HCT116 (cell line): Measurements from ENCODE around the gene UBL4B. TPM values are rescaled to one million over a fixed set of nuclear protein-coding genes. Genes with fewer than 3 reads are reported as not detected.

ENCODE experiments used
- ATAC-seq: fragments of 200-7000 bp; cut with Tn5 transposase; 2 replicates; pipeline ENCODE4 v1.9.1; 2020; ENCODE audit warnings: mild to moderate bottlenecking, moderate library complexity
- BruUV-seq: library from RNA; stranded (reverse); fragments of 400-500 nt; replicated peaks from 2 replicates; lab custom pipeline; 2021; lab: Mats Ljungman, UMichigan
- CTCF ChIA-PET: fragments of 300-600 bp; sonication (Branson Sonifier 250); formaldehyde crosslinking; loops from one replicate; lab custom pipeline; 2021; ENCODE audit warnings: antibody characterized with exemption; lab: Charles Lee
- POLR2A ChIA-PET: fragments of 300-600, 350-600 bp; sonication (Branson Sonifier 250); formaldehyde crosslinking; loops from one replicate; lab custom pipeline; 2021; ENCODE audit warnings: antibody characterized with exemption; lab: Charles Lee
- RAD21 ChIA-PET, 2 experiments: fragments of 300-600 bp; sonication (Branson Sonifier 250); formaldehyde crosslinking; loops; one replicate each; lab custom pipeline; 2023; ENCODE audit warnings: low total read pairs in 2 of 2; ENCODE audit not compliant: uncharacterized antibody in 2 of 2, unreplicated experiment in 2 of 2, low non-redundant PET in 1 of 2; lab: Charles Lee
- DNase-seq: peaks from one replicate; pipeline ENCODE4 v3.0.0-alpha.2; 2010; ENCODE audit warnings: low read depth, low spot score
- H2AFZ ChIP-seq: fragments of 200-600 bp; shearing (Covaris generic), sonication (generic); 2 replicates; pipeline ENCODE4 v1.6.1; 2017; ENCODE audit warnings: low read depth, mixed run types, mixed read lengths, antibody characterized with exemption, low read length; ENCODE audit not compliant: poor library complexity, severe bottlenecking
- H3K27ac ChIP-seq: 2 replicates; pipeline ENCODE4 v1.5.1; 2012; ENCODE audit warnings: low read depth, low read length
- H3K27me3 ChIP-seq: fragments of 200-600 bp; sonication (generic); 2 replicates; pipeline ENCODE4 v1.6.1; 2016; ENCODE audit warnings: mixed run types, low read length, mixed read lengths; ENCODE audit not compliant: insufficient read depth
- H3K36me3 ChIP-seq, 2 experiments: fragments of 200-500 bp in 1 of 2; fragments of 200-600 bp in 1 of 2; sonication (Bioruptor generic) in 1 of 2; sonication (generic) in 1 of 2; 2 replicates each; pipeline versions ENCODE4 v1.5.1 to v1.6.1; 2014 to 2016; ENCODE audit warnings: low read length in 2 of 2, inconsistent platforms in 1 of 2, mixed read lengths in 1 of 2, mixed run types in 1 of 2; ENCODE audit not compliant: insufficient read depth in 2 of 2, control insufficient read depth in 1 of 2
- H3K4me1 ChIP-seq, 2 experiments: fragments of 200-600 bp in 1 of 2; sonication (generic) in 1 of 2; 2 replicates each; pipeline versions ENCODE4 v1.5.1 to v1.6.1; 2012 to 2017; ENCODE audit warnings: low read length in 2 of 2, inconsistent platforms in 1 of 2, mild to moderate bottlenecking in 1 of 2, mixed read lengths in 1 of 2, mixed run types in 1 of 2, moderate library complexity in 1 of 2; ENCODE audit not compliant: insufficient read depth in 2 of 2, control insufficient read depth in 1 of 2
- H3K4me2 ChIP-seq: fragments of 200-600 bp; sonication (generic); 2 replicates; pipeline ENCODE4 v1.6.1; 2017; ENCODE audit warnings: mixed run types, low read length, mixed read lengths
- H3K4me3 ChIP-seq, 2 experiments: fragments of 200-600 bp in 1 of 2; sonication (generic) in 1 of 2; replicated peaks in 1 of 2; 2 replicates each; pipeline ENCODE4 v1.5.1; 2011 to 2016; ENCODE audit warnings: low read length in 2 of 2, control low read depth in 1 of 2, low read depth in 1 of 2, mild to moderate bottlenecking in 1 of 2, mixed read lengths in 1 of 2, mixed run types in 1 of 2
- H3K79me2 ChIP-seq: fragments of 200-600 bp; sonication (generic); 2 replicates; pipeline ENCODE4 v1.6.1; 2017; ENCODE audit warnings: mild to moderate bottlenecking, mixed run types, low read length, moderate library complexity, mixed read lengths; ENCODE audit not compliant: insufficient read depth
- H3K9ac ChIP-seq: fragments of 200-600 bp; sonication (generic); 2 replicates; pipeline ENCODE4 v1.6.1; 2016; ENCODE audit warnings: low read length, mixed read lengths
- H3K9me2 ChIP-seq: fragments of 200-600 bp; sonication (generic), shearing (Covaris generic); 2 replicates; pipeline ENCODE4 v1.6.1; 2017; ENCODE audit warnings: mixed run types, mild to moderate bottlenecking, moderate library complexity; ENCODE audit not compliant: insufficient read depth
- H3K9me3 ChIP-seq, 2 experiments: fragments of 200-500 bp in 1 of 2; fragments of 200-600 bp in 1 of 2; sonication (Bioruptor generic) in 1 of 2; sonication (generic) in 1 of 2; 2 replicates each; pipeline ENCODE4 v1.6.1; 2014 to 2017; ENCODE audit warnings: low read length in 2 of 2, mixed read lengths in 2 of 2, inconsistent platforms in 1 of 2, low read depth in 1 of 2, mild to moderate bottlenecking in 1 of 2, mixed run types in 1 of 2, moderate library complexity in 1 of 2; ENCODE audit not compliant: control insufficient read depth in 1 of 2, insufficient read depth in 1 of 2
- H4K20me1 ChIP-seq: fragments of 200-600 bp; sonication (generic), shearing (Covaris generic); 2 replicates; pipeline ENCODE4 v1.6.1; 2017; ENCODE audit warnings: mixed run types, mild to moderate bottlenecking, moderate library complexity; ENCODE audit not compliant: insufficient read depth
- ATF3 ChIP-seq: IDR thresholded peaks from 2 replicates; pipeline ENCODE4 v1.6.1; 2012
- EZH2 ChIP-seq: fragments of 200-600 bp; sonication (generic); IDR thresholded peaks from 2 replicates; pipeline ENCODE4 v1.6.1; 2017; ENCODE audit warnings: antibody characterized with exemption, mixed run types
- REST ChIP-seq: IDR thresholded peaks from 2 replicates; pipeline ENCODE4 v1.6.1; 2012; ENCODE audit warnings: low read depth
- ZBTB33 ChIP-seq: IDR thresholded peaks from 2 replicates; pipeline ENCODE4 v1.6.1; 2011; ENCODE audit warnings: mild to moderate bottlenecking, low read length, moderate library complexity; ENCODE audit not compliant: insufficient replicate concordance; ENCODE audit errors: extremely low read depth
- ZNF274 ChIP-seq: fragments of 200-500 bp; sonication (Bioruptor generic); IDR thresholded peaks from 2 replicates; pipeline ENCODE4 v1.6.1; 2014; ENCODE audit warnings: mild to moderate bottlenecking, low read depth, low read length, inconsistent platforms
- intact Hi-C: fragments of 100-400 bp; cut with micrococcal nuclease; formaldehyde crosslinking; loops from 2 replicates; pipeline ENCODE4 v1.10.0; 2022
- total RNA-seq: library from RNA; stranded (reverse); gene quantifications from one replicate; pipeline ENCODE4 v1.2.1, GENCODE V29; 2021; ENCODE audit not compliant: unreplicated experiment

UBL4B gene
- total RNA-seq, 1 experiment from 2014 or later: 0.57 TPM

GRCh38 chr1:110091381-110091780 is 20.9 kb upstream of the UBL4B start:
- H3K9ac ChIP-seq: no peak overlapping the region
- H3K4me3 ChIP-seq: no peak overlapping the region
- BruUV-seq: no TSS peak
- H4K20me1 ChIP-seq: no peaks in the 10 kb centered on the region
- H3K36me3 ChIP-seq: no peaks in the 10 kb centered on the region
- no peak overlapping the region for H2AFZ ChIP-seq
- TF ChIP-seq EZH2 (no peak), REST (no peak), ZBTB33 (no peak), ATF3 (no peak), ZNF274 (no peak)
- no peak overlapping the region for H3K27ac ChIP-seq
- H3K4me2 ChIP-seq: no peak overlapping the region
- peaks cover 9% of the 10 kb centered on the region; the same call in 1 of the 2 replicates for H3K27me3 ChIP-seq
- H3K4me1 ChIP-seq: no peaks in the 10 kb centered on the region
- intact Hi-C loops: no loop called here
- no peaks in the 10 kb centered on the region for H3K9me3 ChIP-seq
- H3K9me2 ChIP-seq: no peaks in the 10 kb centered on the region
- ChIA-PET RAD21 (interaction anchor here in 1 of 2 experiments (0.6 kb wide), 1 partner anchor 77 kb away, joined by 4 read pairs; no protein-coding TSS in a partner anchor), POLR2A (no interaction called here), CTCF (interaction anchor here (0.6 to 2.6 kb wide), 5 partner anchors 9 to 24 kb away, joined by 3 to 12 read pairs (median 4); no protein-coding TSS in a partner anchor)
- no peaks in the 10 kb centered on the region for H3K79me2 ChIP-seq
- DNase-seq: no peak
- ATAC-seq: no peak
